ENCODE data around the gene YPEL2. TPM values are rescaled to one million over a fixed set of nuclear protein-coding genes. Genes with fewer than 3 reads are reported as not detected.

The YPEL2 gene
- total and polyA plus RNA-seq, 2 of the 13 experiments (the other 11 are each of a cell fraction or from before 2014, with no cell fraction given), result 8.5 to 21.1 TPM

DNA sequence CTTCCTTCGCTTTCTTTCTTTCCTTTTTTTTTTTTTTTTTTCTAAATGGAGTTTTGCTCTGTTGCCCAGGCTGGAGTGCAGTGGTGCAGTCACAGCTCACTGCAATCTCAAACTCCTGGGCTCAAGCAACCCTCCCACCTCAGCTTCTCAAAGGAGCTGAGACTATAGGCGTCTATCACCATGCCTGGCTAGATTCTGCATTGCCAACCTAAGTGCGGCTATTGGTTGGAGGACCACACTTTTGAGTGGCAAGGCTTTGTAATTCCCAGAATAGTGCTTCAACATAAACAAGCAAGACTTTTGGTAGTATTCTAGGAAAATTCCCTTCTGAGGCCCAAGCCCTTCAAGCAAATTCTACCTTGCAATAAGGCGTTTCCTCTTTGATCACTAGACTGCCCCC lies 107.8 kb downstream of the YPEL2 start:
- intact Hi-C loops (cut with micrococcal nuclease; ENCODE audit: unreplicated experiment), result no loop called here
- DNase-seq (ENCODE audit: low spot score) (no peak), ATAC-seq (no peak), FAIRE-seq (no peak)
- no peak overlapping the region for H3K4me3 ChIP-seq (replicated peaks in 1 of 3; ENCODE audit: insufficient read depth in 1 of 3, low read depth in 2 of 3, low read length in 3 of 3)
- BruUV-seq (replicated peaks), result no TSS peak
- H3K9ac ChIP-seq (ENCODE audit: insufficient read depth, low read depth, low read length), result no peak overlapping the region
- WGBS (ENCODE audit: low lambda C conversion rate), result 66% methylated on average over 4 of the region's 4 CpGs
- no peaks in the 10 kb centered on the region for H3K9me3 ChIP-seq (ENCODE audit: low read length)
- TF ChIP-seq TCF12 (IDR thresholded peaks at IDR 0.05) (no peak), TCF12 (CRISPR knock-in tag; IDR thresholded peaks at IDR 0.05) (no peak), KDM2A (CRISPR knock-in tag; IDR thresholded peaks at IDR 0.05; ENCODE audit: borderline replicate concordance, low read depth) (no peak), PHF21A (CRISPR knock-in tag; IDR thresholded peaks at IDR 0.05) (no peak), ZNF792 (CRISPR knock-in tag; IDR thresholded peaks at IDR 0.05) (no peak), MAFF (IDR thresholded peaks at IDR 0.05; ENCODE audit: low read depth, low read length) (no peak), CBFB (CRISPR knock-in tag; IDR thresholded peaks at IDR 0.05) (no peak)
- TF ChIP-seq, protein P1, sequence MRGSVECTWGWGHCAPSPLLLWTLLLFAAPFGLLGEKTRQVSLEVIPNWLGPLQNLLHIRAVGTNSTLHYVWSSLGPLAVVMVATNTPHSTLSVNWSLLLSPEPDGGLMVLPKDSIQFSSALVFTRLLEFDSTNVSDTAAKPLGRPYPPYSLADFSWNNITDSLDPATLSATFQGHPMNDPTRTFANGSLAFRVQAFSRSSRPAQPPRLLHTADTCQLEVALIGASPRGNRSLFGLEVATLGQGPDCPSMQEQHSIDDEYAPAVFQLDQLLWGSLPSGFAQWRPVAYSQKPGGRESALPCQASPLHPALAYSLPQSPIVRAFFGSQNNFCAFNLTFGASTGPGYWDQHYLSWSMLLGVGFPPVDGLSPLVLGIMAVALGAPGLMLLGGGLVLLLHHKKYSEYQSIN (CRISPR knock-in tag; IDR thresholded peaks at IDR 0.05; ENCODE audit: borderline replicate concordance), result no peak
- TF ChIP-seq, protein P2, sequence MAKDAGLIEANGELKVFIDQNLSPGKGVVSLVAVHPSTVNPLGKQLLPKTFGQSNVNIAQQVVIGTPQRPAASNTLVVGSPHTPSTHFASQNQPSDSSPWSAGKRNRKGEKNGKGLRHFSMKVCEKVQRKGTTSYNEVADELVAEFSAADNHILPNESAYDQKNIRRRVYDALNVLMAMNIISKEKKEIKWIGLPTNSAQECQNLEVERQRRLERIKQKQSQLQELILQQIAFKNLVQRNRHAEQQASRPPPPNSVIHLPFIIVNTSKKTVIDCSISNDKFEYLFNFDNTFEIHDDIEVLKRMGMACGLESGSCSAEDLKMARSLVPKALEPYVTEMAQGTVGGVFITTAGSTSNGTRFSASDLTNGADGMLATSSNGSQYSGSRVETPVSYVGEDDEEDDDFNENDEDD (CRISPR knock-in tag; IDR thresholded peaks at IDR 0.05; ENCODE audit: borderline replicate concordance), result no peak
- TF ChIP-seq, protein P3, sequence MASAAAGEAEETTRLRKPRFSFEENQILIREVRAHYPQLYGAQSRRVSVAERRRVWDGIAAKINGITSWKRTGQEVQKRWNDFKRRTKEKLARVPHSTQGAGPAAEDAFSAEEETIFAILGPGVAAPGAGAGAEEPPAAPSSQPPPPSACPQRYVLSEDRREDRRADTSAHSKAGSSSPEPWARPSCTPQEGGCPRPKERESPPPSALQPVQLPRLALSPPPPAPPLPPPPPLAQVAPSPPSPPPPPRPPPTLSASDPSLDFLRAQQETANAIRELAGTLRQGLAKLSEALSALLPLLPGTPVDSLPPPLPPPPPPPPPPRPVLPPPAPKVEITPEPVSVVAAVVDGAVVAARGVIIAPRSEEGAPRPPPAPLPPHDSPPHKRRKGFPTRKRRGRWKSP (CRISPR knock-in tag; IDR thresholded peaks at IDR 0.05), result no peak
- TF ChIP-seq, protein P4, sequence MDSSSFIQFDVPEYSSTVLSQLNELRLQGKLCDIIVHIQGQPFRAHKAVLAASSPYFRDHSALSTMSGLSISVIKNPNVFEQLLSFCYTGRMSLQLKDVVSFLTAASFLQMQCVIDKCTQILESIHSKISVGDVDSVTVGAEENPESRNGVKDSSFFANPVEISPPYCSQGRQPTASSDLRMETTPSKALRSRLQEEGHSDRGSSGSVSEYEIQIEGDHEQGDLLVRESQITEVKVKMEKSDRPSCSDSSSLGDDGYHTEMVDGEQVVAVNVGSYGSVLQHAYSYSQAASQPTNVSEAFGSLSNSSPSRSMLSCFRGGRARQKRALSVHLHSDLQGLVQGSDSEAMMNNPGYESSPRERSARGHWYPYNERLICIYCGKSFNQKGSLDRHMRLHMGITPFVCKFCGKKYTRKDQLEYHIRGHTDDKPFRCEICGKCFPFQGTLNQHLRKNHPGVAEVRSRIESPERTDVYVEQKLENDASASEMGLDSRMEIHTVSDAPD (CRISPR knock-in tag; IDR thresholded peaks at IDR 0.05), result no peak
- TF ChIP-seq, protein P5, sequence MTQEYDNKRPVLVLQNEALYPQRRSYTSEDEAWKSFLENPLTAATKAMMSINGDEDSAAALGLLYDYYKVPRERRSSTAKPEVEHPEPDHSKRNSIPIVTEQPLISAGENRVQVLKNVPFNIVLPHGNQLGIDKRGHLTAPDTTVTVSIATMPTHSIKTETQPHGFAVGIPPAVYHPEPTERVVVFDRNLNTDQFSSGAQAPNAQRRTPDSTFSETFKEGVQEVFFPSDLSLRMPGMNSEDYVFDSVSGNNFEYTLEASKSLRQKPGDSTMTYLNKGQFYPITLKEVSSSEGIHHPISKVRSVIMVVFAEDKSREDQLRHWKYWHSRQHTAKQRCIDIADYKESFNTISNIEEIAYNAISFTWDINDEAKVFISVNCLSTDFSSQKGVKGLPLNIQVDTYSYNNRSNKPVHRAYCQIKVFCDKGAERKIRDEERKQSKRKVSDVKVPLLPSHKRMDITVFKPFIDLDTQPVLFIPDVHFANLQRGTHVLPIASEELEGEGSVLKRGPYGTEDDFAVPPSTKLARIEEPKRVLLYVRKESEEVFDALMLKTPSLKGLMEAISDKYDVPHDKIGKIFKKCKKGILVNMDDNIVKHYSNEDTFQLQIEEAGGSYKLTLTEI (CRISPR knock-in tag; conservative IDR thresholded peaks at IDR 0.05), result no peak
- H3K27me3 ChIP-seq (ENCODE audit: control insufficient read depth in 1 of 2, insufficient read depth in 2 of 2, low read length in 2 of 2), result no peaks in the 10 kb centered on the region; a peak in 1 of 5 replicates
- no peak overlapping the region for H2AFZ ChIP-seq (ENCODE audit: low read length)
- no peaks in the 10 kb centered on the region for H3K79me2 ChIP-seq (ENCODE audit: insufficient read depth, low read length)
- ChIA-PET CTCF (ENCODE audit: low intra/inter-chr PET ratio, low total read pairs) (interaction anchor here (4.8 to 5.9 kb wide), 2 partner anchors 110 to 127 kb away, joined by 63 to 94 read pairs; partner anchors contain the start of gene YPEL2), POLR2A (interaction anchor here (1.0 to 2.3 kb wide), 2 partner anchors 110 to 129 kb away, joined by 3 to 5 read pairs; no protein-coding TSS in a partner anchor)
- in situ Hi-C loops (cut with HindIII; ENCODE audit: extremely low pct_ligation_motif_present, low pct_unique_long_range_greater_than_20kb), result loop anchor here (5.0 kb wide), 1 partner anchor 112 kb away; no protein-coding TSS in a partner anchor
- H3K27ac ChIP-seq (ENCODE audit: extremely low read length, insufficient read depth, low read length), result no peak overlapping the region
- peaks cover 55% of the 10 kb centered on the region for H3K4me1 ChIP-seq (ENCODE audit: insufficient read depth, low read length)
- no peak overlapping the region for H3K4me2 ChIP-seq (ENCODE audit: low read depth, low read length)
- no peaks in the 10 kb centered on the region for H4K20me1 ChIP-seq (ENCODE audit: insufficient read depth, low read length)
- no peaks in the 10 kb centered on the region for H3K36me3 ChIP-seq (replicated peaks in 1 of 2; ENCODE audit: control insufficient read depth in 1 of 2, insufficient read depth in 2 of 2, low read length in 2 of 2)
